22Rv1 (cell line): ENCODE results near the gene SPATA32.

Experiments used
- H3K27ac ChIP-seq: fragments of 450-650 bp; 2 replicates; pipeline ENCODE4 v1.5.1; 2017
- CTCF ChIP-seq: fragments of 450-650 bp; IDR thresholded peaks from 2 replicates; pipeline ENCODE4 v1.5.1; 2017; ENCODE audit warnings: mild to moderate bottlenecking
- ZFX ChIP-seq: fragments of 450-650 bp; IDR thresholded peaks from 2 replicates; pipeline ENCODE4 v1.6.1; 2017; ENCODE audit warnings: antibody characterized with exemption, borderline replicate concordance

Gene SPATA32

GRCh38 chr17:45299361-45299760, 37.5 kb upstream of the SPATA32 start:
- no peak for TF ChIP-seq CTCF
- no peak for TF ChIP-seq ZFX
- no peak overlapping the region for H3K27ac ChIP-seq

- no peak overlapping the region for H3K27ac ChIP-seq
- no peak for TF ChIP-seq CTCF
- no peak for TF ChIP-seq ZFX
Measured at GRCh38 chr17:45298546-45299285, 36.8 kb upstream of the SPATA32 start.

- H3K27ac ChIP-seq, result no peak overlapping the region
- TF ChIP-seq ZFX (no peak), CTCF (no peak)
Measured at GRCh38 chr17:45296833-45297124, 34.9 kb upstream of the SPATA32 start.

DNA sequence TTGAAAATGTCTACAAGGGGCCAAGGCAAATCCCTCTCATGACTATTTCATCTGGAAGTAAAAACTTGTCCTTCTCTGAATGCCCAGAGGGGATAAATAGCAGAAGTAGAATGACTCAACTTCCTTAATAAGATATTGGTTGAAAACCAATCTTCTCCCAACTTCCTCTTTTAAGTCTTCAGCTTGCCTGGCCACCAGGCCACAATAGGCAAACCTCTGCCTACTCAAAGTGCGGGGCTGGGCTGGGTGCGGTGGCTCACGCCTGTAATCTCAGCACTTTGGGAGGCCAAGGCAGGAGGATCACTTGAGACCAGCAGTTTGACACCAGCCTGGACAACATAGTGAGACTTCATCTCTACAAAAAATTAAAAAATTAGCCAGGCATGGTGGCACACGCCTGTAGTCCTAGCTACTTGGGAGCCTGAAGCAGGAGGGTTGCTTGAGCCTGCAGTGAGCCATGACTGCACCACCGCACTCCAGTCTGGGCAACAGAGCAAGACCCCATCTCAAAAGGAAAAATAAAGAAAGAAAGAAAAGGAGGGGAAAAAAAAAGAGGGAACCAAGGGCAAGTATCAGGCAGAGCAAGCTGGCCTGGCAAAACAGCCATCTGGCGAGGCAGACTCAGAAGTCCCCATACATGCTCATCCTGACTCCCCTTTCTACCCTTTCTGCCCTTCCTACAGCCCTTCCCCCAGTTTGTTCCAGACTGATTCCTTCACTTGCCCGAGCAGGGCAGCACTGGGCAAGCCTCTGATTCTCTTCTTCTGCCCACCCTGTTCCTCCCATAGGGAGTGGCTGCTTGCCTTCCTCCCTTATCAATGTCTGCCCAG, 34.3 kb upstream of the SPATA32 start:
- no peak overlapping the region for H3K27ac ChIP-seq

GRCh38 chr17:45294506-45294905, 32.6 kb upstream of the SPATA32 start:
- TF ChIP-seq CTCF (no peak), ZFX (no peak)
- no peak overlapping the region for H3K27ac ChIP-seq

More for the DNA sequence above, 34.3 kb upstream of the SPATA32 start:
- no peak for TF ChIP-seq CTCF
- TF ChIP-seq ZFX, result no peak

- H3K27ac ChIP-seq, result no peak overlapping the region
- TF ChIP-seq ZFX (no peak), CTCF (no peak)
Measured at GRCh38 chr17:45293413-45294211, 31.7 kb upstream of the SPATA32 start.
